Lower lobe of right lung (tissue), 2 donors: ENCODE results near the gene DEGS2. TPM values are rescaled to one million over a fixed set of nuclear protein-coding genes. Genes with fewer than 3 reads are reported as not detected.

Experiments used
- ATAC-seq, 2 donors: fragments of 200-7000 bp; cut with Tn5 transposase; one replicate each; pipeline ENCODE4 v1.9.1; 2020 to 2022; ENCODE audit warnings: mild to moderate bottlenecking in 2 of 2, moderate library complexity in 2 of 2
- DNase-seq: peaks from one replicate; pipeline ENCODE4 v3.0.0-alpha.2; 2020
- H3K27ac ChIP-seq: fragments of 200-600 bp; one replicate; pipeline ENCODE4 v1.8.0; 2022
- H3K27me3 ChIP-seq: fragments of 200-600 bp; one replicate; pipeline ENCODE4 v1.8.0; 2022; ENCODE audit warnings: low read depth
- H3K36me3 ChIP-seq: fragments of 200-600 bp; one replicate; pipeline ENCODE4 v1.8.0; 2022; ENCODE audit warnings: mild to moderate bottlenecking
- H3K4me1 ChIP-seq: fragments of 200-600 bp; one replicate; pipeline ENCODE4 v1.8.0; 2022
- H3K4me3 ChIP-seq: fragments of 200-600 bp; one replicate; pipeline ENCODE4 v1.8.0; 2022; ENCODE audit warnings: mild to moderate bottlenecking
- H3K9me3 ChIP-seq: fragments of 200-600 bp; one replicate; pipeline ENCODE4 v1.8.0; 2022
- CTCF ChIP-seq: fragments of 200-600 bp; IDR thresholded peaks from one replicate; pipeline ENCODE4 v1.8.0; 2022; ENCODE audit warnings: antibody characterized with exemption, mild to moderate bottlenecking
- intact Hi-C: fragments of 100-400 bp; cut with DNase I; formaldehyde crosslinking; loops from one replicate; pipeline ENCODE4 v1.11.0; 2022
- total RNA-seq: library from RNA; stranded (reverse); fragmentation: NEBNext Ultra II Directional; extraction: Animal tissue kit (Norgen Biotek cat#: 25700); gene quantifications from one replicate; pipeline ENCODE4 v1.2.1, GENCODE V29; 2021
- donor health status: DM: no; HTN: yes; CAD: no; lungs with severe emphysema.

Gene DEGS2
- total RNA-seq, 1 donor from 2014 or later, result 5.8 TPM

- TF ChIP-seq CTCF, result no peak
- DNase-seq (no peak), ATAC-seq (no peak)
These were observed 43.3 kb downstream of the DEGS2 start for GRCh38 chr14:100116134-100116533.

GRCh38 chr14:100115726-100116125 is 43.7 kb downstream of the DEGS2 start:
- peaks cover 21% of the 10 kb centered on the region for H3K36me3 ChIP-seq
- TF ChIP-seq CTCF, result no peak
- ATAC-seq (no peak), DNase-seq (no peak)
- intact Hi-C loops, result no loop called here
- H3K4me1 ChIP-seq, result no peaks in the 10 kb centered on the region
- no peak overlapping the region for H3K27ac ChIP-seq
- no peaks in the 10 kb centered on the region for H3K9me3 ChIP-seq
- no peaks in the 10 kb centered on the region for H3K27me3 ChIP-seq
- H3K4me3 ChIP-seq, result no peak overlapping the region

More at GRCh38 chr14:100116134-100116533, 43.3 kb downstream of the DEGS2 start:
- peaks cover 21% of the 10 kb centered on the region for H3K36me3 ChIP-seq
- intact Hi-C loops, result no loop called here
- H3K4me3 ChIP-seq, result no peak overlapping the region
- H3K27me3 ChIP-seq, result no peaks in the 10 kb centered on the region
- no peaks in the 10 kb centered on the region for H3K9me3 ChIP-seq
- H3K4me1 ChIP-seq, result no peaks in the 10 kb centered on the region
- H3K27ac ChIP-seq, result no peak overlapping the region

GRCh38 chr14:100115236-100115635 is 44.2 kb downstream of the DEGS2 start:
- H3K4me3 ChIP-seq, result no peak overlapping the region
- no peaks in the 10 kb centered on the region for H3K9me3 ChIP-seq
- no peaks in the 10 kb centered on the region for H3K4me1 ChIP-seq
- H3K27ac ChIP-seq, result no peak overlapping the region
- H3K36me3 ChIP-seq, result peaks cover 21% of the 10 kb centered on the region
- TF ChIP-seq CTCF, result no peak
- intact Hi-C loops, result no loop called here
- DNase-seq (no peak), ATAC-seq (no peak)
- H3K27me3 ChIP-seq, result no peaks in the 10 kb centered on the region

- intact Hi-C loops, result no loop called here
- no peak for DNase-seq
- no peak overlapping the region for H3K4me3 ChIP-seq
These were observed 45.2 kb downstream of the DEGS2 start for GRCh38 chr14:100114109-100114765.

GRCh38 chr14:100111931-100112704 is 47.3 kb downstream of the DEGS2 start:
- ATAC-seq, result no peak
- DNase-seq, result no peak

More at GRCh38 chr14:100114109-100114765, 45.2 kb downstream of the DEGS2 start:
- H3K36me3 ChIP-seq, result peaks cover 21% of the 10 kb centered on the region
- no peak for TF ChIP-seq CTCF
- no peak for ATAC-seq
- no peaks in the 10 kb centered on the region for H3K27me3 ChIP-seq
- no peak overlapping the region for H3K27ac ChIP-seq
- no peaks in the 10 kb centered on the region for H3K4me1 ChIP-seq
- H3K9me3 ChIP-seq, result no peaks in the 10 kb centered on the region

More at GRCh38 chr14:100111931-100112704, 47.3 kb downstream of the DEGS2 start:
- intact Hi-C loops, result no loop called here
- H3K4me1 ChIP-seq, result peaks cover 21% of the 10 kb centered on the region
- H3K9me3 ChIP-seq, result no peaks in the 10 kb centered on the region
- TF ChIP-seq CTCF, result no peak
- peaks cover 11% of the 10 kb centered on the region for H3K36me3 ChIP-seq
- H3K27ac ChIP-seq, result no peak overlapping the region
- H3K27me3 ChIP-seq, result no peaks in the 10 kb centered on the region
- no peak overlapping the region for H3K4me3 ChIP-seq
